ENCODE data around the gene FAAP20. TPM values are rescaled to one million over a fixed set of nuclear protein-coding genes. Genes with fewer than 3 reads are reported as not detected.
"Not testable (repeated sequence)": the region's sequence is repeated elsewhere in the genome, so short reads cannot be mapped to it uniquely, and the experiment has no call there.

Gene FAAP20
- total and polyA plus RNA-seq, 9 of the 15 experiments (the other 6 are each of a cell fraction or from before 2014, with no cell fraction given): 0.58 to 143 (median 9.9) TPM

DNA sequence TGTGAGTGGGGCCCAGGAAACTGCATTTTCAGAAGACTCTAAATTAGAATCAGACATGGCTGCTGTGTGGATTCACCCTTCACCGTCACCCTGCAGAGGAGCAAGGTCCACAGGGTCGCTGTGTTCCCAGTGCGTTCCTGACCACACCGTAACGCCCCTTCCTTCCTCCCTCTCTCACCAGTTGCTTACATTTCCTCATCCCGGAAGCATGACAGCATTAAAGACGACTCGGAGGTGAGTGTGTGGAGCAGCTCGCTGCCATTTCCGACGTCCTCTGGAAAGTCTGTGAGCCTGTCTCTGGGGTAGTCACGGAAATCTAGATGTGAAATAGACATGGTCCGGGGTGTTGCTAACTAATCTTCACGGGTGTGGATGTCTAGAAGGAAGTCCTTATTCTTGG, 45.9 kb downstream of the FAAP20 start (continued):
- TF ChIP-seq MECOM (CRISPR knock-in tag; IDR thresholded peaks at IDR 0.05) (no peak), NONO (IDR thresholded peaks at IDR 0.05; ENCODE audit: low read depth in 2 of 2, low read length in 1 of 2) (no peak), HES1 (IDR thresholded peaks at IDR 0.05; ENCODE audit: low read depth) (no peak), ZBTB7A (IDR thresholded peaks at IDR 0.05; ENCODE audit: borderline replicate concordance, control insufficient read depth, low read depth, low read length) (no peak), MCM7 (IDR thresholded peaks at IDR 0.05) (no peak), CSDE1 (IDR thresholded peaks at IDR 0.05) (no peak), ZNF184 (CRISPR knock-in tag; IDR thresholded peaks at IDR 0.05) (no peak), PHTF2 (CRISPR knock-in tag; IDR thresholded peaks at IDR 0.05) (no peak), FOXP1 (CRISPR knock-in tag; IDR thresholded peaks at IDR 0.05) (no peak), GATAD2A (IDR thresholded peaks at IDR 0.05) (no peak), ZNF224 (CRISPR knock-in tag; IDR thresholded peaks at IDR 0.05) (no peak), PRPF4 (IDR thresholded peaks at IDR 0.05; ENCODE audit: insufficient read depth, low read depth, low read length, poor library complexity, severe bottlenecking) (no peak), FIP1L1 (IDR thresholded peaks at IDR 0.05; ENCODE audit: low read depth, low read length, poor library complexity, severe bottlenecking) (no peak)
- TF ChIP-seq, protein P1, sequence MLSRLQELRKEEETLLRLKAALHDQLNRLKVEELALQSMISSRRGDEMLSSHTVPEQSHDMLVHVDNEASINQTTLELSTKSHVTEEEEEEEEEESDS (CRISPR knock-in tag; IDR thresholded peaks at IDR 0.05): no peak

DNA sequence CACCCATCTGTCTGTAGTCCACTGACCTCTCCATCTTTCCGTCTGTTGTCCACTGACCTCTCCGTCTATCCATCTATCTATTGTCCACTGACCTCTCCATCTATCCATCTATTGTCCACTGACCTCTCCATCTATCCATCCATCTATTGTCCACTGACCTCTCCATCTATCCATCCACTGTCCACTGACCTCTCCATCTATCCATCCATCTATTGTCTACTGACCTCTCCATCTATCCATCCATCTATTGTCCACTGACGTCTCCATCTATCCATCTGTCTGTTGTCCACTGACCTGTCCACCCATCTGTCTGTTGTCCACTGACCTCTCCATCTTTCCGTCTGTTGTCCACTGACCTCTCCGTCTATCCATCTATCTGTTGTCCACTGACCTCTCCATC, 46.7 kb downstream of the FAAP20 start:
- H3K4me1 ChIP-seq (replicated peaks in 1 of 2; ENCODE audit: control insufficient read depth in 2 of 2, insufficient read depth in 2 of 2, low read length in 2 of 2); H3K27ac ChIP-seq (ENCODE audit: extremely low read depth, low read depth, low read length); in situ Hi-C loops (cut with MboI): not testable (repeated sequence)

More for the DNA sequence above, 46.7 kb downstream of the FAAP20 start:
- CTCF ChIA-PET (ENCODE audit: low intra/inter-chr PET ratio); H3K4me2 ChIP-seq (ENCODE audit: insufficient read depth, low read length); BruUV-seq (replicated peaks); FAIRE-seq; intact Hi-C loops (cut with micrococcal nuclease); H4K20me1 ChIP-seq (replicated peaks; ENCODE audit: control insufficient read depth, insufficient read depth, low read length); H3K9me1 ChIP-seq (ENCODE audit: control insufficient read depth, insufficient read depth, low read length); H3K9ac ChIP-seq (ENCODE audit: insufficient read depth in 1 of 2, low read depth in 2 of 2, low read length in 2 of 2); H3K79me2 ChIP-seq (ENCODE audit: control insufficient read depth, insufficient read depth, low read length); H3K4me3 ChIP-seq; DNase-seq (ENCODE audit: extremely low read depth in 1 of 4, low spot score in 3 of 4); POLR2A ChIA-PET; H3K36me3 ChIP-seq (ENCODE audit: control insufficient read depth, insufficient read depth, low read length); ATAC-seq; H3K9me3 ChIP-seq (replicated peaks; ENCODE audit: control insufficient read depth, insufficient read depth, low read depth, low read length); H2AFZ ChIP-seq (ENCODE audit: low read depth, low read length): not testable (repeated sequence)
- peaks cover 55 to 69% of the 10 kb centered on the region in 2 experiments for H3K27me3 ChIP-seq (ENCODE audit: control insufficient read depth in 2 of 2, insufficient read depth in 2 of 2, low read length in 2 of 2)
- WGBS (ENCODE audit: insufficient coverage, low coverage, missing lambda C conversion rate): 2% methylated on average over 5 of the region's 5 CpGs
